GM21528 (cell line): ENCODE measurements around the gene PARP6.
A peak's percentile ranks its signal among the peaks of the same experiment; 100 is the strongest.
"Not testable (repeated sequence)": the region's sequence is repeated elsewhere in the genome, so short reads cannot be mapped to it uniquely, and the experiment has no call there.

Experiments
- ATAC-seq: cut with Tn5 transposase; IDR thresholded peaks from one replicate; pipeline ENCODE4 v1.9.1; 2021; ENCODE audit warnings: mild to moderate bottlenecking, moderate library complexity; ENCODE audit not compliant: unreplicated experiment, low FRiP score

PARP6 gene

GRCh38 chr15:72284781-72285180 lies 12.4 kb upstream of the PARP6 start:
- ATAC-seq: no peak

DNA sequence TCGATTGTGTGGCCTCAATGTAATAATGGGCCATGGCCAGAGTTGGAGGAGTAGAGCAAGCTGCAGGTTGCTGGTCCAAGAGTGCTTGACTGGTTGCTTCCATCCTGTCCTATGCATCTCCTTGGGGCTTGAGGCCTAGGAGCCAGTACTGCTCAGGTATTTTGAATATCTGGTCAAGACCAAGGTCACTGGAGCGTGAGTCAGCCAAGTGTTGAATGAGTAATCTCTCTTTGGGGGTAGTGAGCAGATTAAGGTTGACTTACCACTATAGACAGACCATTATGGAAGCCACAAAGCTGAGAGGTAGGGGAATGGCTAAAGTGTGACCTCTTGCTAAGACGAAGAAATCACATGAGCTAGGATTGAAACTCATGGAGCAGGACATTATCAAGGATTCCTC lies 9.4 kb upstream of the PARP6 start:
- ATAC-seq: no peak

DNA sequence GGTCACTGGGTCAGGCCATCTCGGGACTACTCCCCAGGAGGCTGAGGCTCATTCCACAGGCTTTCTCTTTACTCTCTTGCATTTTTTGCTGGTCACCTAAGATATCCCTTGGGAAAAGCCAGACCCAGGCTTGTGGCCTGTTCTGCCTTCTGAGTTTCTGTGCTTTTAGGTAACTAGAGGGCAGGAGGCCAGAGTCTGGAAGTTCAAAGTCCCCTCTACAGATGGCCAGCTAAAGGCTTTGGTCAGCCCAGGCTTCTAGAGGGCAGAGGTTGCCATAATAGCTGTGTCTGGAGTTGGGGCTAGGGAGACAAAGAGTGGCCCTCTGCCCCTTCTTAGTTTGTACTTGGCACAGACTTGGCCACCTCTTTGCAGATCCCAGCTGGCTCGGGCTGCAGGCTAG lies 8.4 kb upstream of the PARP6 start:
- no peak for ATAC-seq

- no peak for ATAC-seq
Observed at GRCh38 chr15:72278737-72279136, 6.4 kb upstream of the PARP6 start.

DNA sequence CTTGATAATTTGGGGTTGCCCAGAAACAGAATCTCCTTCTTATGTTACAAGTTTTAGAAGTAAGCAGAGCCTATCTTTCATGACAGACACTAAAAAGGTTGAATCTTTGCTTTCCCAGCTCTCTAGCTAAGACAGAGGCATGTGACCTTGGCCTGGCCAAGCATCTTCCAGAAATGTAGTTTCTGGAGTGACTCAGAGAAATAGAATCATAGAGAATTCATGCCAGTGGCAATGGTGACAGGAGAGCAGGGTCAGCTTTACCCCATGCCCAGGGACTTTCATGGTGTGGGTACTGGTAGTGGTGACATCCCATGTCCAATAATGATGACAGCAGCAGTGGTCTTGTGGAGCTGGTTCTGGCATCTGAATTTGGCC lies 4.0 kb upstream of the PARP6 start:
- no peak for ATAC-seq

DNA sequence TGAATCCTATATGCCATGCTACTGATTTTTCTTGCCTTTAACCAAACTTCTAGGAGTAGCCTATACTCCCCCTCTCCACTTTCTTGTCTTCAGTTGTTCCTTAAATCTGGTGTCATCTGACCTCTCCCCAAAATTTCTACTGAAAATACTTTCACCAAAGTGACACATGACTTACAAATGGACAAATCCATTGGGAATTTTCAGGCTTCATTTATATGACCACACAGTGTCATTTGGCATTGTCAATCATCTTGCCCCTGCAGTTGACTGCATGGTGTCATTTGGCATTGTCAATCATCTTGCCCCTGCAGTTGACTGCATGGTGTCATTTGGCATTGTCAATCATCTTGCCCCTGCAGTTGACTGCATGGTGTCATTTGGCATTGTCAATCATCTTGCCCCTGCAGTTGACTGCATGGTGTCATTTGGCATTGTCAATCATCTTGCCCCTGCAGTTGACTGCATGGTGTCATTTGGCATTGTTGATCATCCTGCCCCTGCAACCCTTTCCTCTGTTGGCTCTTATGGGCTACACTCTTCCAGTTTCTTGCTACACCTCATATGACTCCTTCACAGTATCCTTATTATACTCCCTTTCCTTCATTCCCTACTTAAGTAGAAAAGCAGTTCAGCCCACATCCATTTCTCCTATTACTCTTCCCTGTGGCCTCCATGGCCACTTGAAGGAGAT lies 3.4 kb upstream of the PARP6 start:
- ATAC-seq: not testable (repeated sequence)

DNA sequence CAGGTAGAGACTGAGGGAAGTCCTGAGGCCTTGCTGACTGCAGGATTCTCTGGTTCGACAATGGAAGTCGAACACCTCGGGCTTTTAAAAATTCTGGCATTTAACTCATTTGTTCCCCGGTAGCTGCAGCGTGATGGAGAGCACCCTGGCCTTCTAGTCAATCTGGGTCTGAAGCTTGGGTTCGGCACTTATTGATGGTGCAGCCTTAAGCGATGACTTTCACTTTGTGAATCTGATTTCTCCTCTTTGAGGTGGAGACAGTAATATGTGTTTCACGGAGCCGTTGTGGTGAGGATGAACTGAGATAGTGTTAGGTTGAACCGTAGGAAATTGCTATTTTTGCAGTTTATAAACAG lies 621 bp upstream of the PARP6 start:
- no peak for ATAC-seq

GRCh38 chr15:72271895-72272212 lies 500 bp downstream of the PARP6 start:
- no peak for ATAC-seq

- ATAC-seq: no peak
Observed at GRCh38 chr15:72271221-72271620, 1.1 kb downstream of the PARP6 start.

- no peak for ATAC-seq
Observed at GRCh38 chr15:72269739-72270138, 2.6 kb downstream of the PARP6 start.

DNA sequence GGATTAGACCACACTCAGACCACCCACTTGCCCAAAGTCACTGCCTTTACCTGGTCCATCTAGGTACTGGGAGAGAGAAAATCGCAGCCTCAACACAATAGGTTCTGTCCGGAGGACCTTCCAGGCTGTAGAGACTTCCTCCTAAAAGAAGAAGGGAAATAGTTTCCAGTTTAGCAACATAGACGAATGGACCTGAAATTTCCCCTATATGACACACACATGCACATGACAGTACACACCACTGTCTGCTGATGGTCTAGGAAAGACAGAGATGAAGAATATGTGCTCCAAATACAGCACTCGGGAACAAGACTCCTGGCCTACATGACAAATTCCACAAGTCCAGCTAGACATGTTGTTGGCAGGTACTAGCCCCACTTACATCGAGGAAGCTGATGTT lies 7.3 kb downstream of the PARP6 start:
- no peak for ATAC-seq

DNA sequence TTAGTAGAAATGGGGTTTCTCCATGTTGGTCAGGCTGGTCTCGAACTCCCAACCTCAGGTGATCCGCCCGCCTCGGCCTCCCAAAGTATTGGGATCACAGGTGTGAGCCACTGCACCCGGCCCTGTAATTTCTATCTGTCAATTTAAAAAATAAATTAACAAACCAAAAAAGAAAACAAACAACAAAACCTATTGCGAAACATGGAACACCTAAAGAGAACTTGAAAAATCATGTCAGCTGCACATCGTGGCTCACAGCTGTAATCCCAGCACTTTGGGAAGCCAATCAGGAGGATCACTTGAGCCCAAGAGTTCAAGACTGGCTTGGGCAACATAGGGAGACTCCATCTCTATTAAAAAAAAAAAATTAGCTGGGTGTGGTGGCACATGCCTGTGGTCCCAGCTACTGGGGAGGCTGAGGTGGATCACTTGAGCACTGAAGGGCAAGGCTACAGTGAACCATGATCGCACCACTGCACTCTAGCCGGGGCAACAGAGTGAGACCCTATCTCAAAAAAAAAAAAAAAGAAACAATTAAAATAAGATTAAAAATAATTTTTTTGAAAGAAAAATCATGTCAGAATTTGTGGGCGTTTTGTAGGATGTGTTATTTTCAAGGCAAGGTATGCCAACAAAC lies 19.6 kb downstream of the PARP6 start:
- no peak for ATAC-seq

GRCh38 chr15:72249142-72249810 lies 23.1 kb downstream of the PARP6 start:
- no peak for ATAC-seq

GRCh38 chr15:72248514-72248913 lies 23.8 kb downstream of the PARP6 start:
- no peak for ATAC-seq

DNA sequence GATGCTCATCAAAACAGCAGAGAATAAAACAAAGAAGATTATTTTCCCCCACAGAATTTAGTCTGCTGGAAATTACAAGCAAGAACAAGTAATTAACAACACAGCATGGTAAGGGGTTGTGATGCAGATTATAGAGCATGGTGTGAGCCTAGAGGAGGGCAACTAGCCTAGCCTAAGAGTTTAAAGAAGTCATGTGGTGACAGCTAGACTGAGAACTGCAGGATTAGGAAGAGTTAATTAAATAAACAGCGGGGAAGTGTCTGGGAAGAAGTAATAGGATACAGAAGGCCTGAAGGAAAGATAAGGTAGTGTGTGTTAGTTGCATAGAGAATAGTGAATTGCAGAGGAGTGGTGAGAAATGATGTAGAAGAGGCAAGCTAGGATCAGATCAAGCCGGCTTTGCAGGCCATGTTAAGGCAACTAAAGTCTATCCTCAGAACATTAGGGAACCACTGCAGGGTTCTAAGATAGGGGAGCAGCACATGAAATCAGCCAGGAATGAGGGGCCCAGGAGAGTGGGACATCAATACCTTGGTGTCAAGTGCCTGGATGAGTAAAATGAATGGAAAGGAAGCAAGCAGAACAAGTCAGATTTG lies 29.5 kb downstream of the PARP6 start:
- no peak for ATAC-seq

DNA sequence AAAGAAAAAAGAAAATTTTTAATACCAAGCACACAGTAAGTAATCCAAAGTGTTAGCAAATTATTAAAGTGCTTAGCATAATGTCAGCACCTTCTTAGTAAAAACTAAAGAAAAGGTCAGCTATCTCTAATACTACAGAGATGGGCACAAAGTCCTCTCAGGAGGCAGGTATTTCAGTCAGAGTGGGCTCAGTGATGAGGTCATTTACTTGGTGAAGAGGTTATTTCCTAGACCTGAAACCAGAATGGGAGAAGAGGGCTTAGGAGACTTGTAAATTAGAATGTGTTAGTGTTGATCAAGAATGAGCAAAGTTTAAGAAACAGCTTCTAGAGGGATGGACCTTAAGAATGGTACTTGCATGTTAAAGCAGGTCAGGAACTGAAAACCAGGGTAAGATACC lies 32.7 kb downstream of the PARP6 start:
- no peak for ATAC-seq

DNA sequence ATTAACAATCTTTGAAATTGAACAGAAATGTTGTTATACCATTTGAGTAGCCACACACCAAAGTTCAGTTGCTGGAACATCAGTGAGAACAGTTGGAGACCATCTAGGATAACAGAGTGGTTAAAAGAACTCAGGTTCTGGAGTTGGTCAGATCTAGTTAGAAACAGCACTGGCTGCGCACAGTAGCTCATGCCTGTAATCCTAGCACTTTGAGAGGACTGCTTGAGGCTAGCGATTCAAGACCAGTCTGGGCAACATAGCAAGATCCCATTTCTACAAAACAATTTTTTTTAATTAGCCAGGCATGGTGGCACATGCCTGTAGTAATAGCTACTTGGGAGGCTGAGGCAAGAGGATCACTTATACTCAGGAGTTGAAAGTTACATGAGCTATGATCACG lies 33.8 kb downstream of the PARP6 start:
- ATAC-seq: no peak

- no peak for ATAC-seq
Observed at GRCh38 chr15:72237853-72238224, 34.5 kb downstream of the PARP6 start.

GRCh38 chr15:72237029-72237852 lies 35.1 kb downstream of the PARP6 start:
- peak; percentile 73 for ATAC-seq

- no peak for ATAC-seq
Observed at GRCh38 chr15:72236381-72237003, 35.9 kb downstream of the PARP6 start.

DNA sequence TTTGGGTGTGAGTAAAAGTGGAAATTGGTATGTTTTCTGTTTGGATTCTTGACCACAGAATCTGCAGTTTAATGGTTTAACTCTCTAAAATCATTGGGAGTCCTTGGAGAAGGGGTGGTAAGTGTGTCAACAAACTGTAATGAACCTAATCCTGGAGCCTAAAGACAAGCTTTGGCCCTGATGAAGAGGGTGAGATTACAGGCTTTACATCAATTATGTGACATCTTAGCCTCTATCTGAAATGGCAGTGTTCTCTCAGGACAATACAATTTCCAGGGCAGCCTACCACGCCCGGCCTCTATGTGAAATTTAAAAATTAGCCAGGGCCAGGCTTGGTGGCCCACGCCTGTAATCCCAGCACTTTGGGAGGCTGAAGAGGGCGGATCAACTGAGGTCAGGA lies 37.1 kb downstream of the PARP6 start:
- no peak for ATAC-seq
